Esophagus (tissue), 2 donors: ENCODE results near the gene TRIM29. TPM values are rescaled to one million over a fixed set of nuclear protein-coding genes. Genes with fewer than 3 reads are reported as not detected.
A peak's percentile ranks its signal among the peaks of the same experiment; 100 is the strongest.

Experiments
- H3K27ac ChIP-seq, 2 donors: one replicate each; pipeline ENCODE4 v1.5.1; 2013; ENCODE audit warnings: low read depth in 2 of 2, mild to moderate bottlenecking in 2 of 2, inconsistent platforms in 1 of 2, low read length in 1 of 2, moderate library complexity in 1 of 2
- H3K27me3 ChIP-seq, 2 donors: one replicate each; pipeline ENCODE4 v1.6.1; 2013; ENCODE audit warnings: low read length in 2 of 2, control low read depth in 1 of 2, mild to moderate bottlenecking in 1 of 2; ENCODE audit not compliant: insufficient read depth in 2 of 2, control insufficient read depth in 1 of 2
- H3K36me3 ChIP-seq, 2 donors: one replicate each; pipeline ENCODE4 v1.6.1; 2013; ENCODE audit warnings: low read length in 1 of 2; ENCODE audit not compliant: control insufficient read depth in 2 of 2, insufficient read depth in 2 of 2
- H3K4me1 ChIP-seq, 2 donors: one replicate each; pipeline ENCODE4 v1.6.1; 2013; ENCODE audit warnings: low read length in 1 of 2; ENCODE audit not compliant: control insufficient read depth in 2 of 2, insufficient read depth in 2 of 2
- H3K4me3 ChIP-seq, 2 donors: one replicate each; pipeline ENCODE4 v1.5.1; 2013; ENCODE audit warnings: low read length in 2 of 2, mild to moderate bottlenecking in 2 of 2, low read depth in 1 of 2, moderate library complexity in 1 of 2
- H3K9me3 ChIP-seq, 2 donors: one replicate each; pipeline ENCODE4 v1.6.1; 2013; ENCODE audit warnings: mild to moderate bottlenecking in 2 of 2, low read depth in 1 of 2, low read length in 1 of 2, moderate library complexity in 1 of 2; ENCODE audit not compliant: control insufficient read depth in 2 of 2, insufficient read depth in 1 of 2
- WGBS, 2 donors: extraction: QIAGEN DNeasy Blood & Tissue Kit; methylation state at CpG; one replicate each; pipeline ENCODE4 v1.1.7; 2013; 5-methylcytosine and 5-hydroxymethylcytosine counted together
- polyA plus RNA-seq, 2 donors: library from polyadenylated mRNA; stranded (reverse); fragments of 200-250 nt; gene quantifications; one replicate each; pipeline ENCODE4 v1.2.3, GENCODE V29; 2013
- donor health status: healthy with polysubstance abuse.
- donor health status: Bipolar disorder and iron deficiency.

Gene TRIM29
- polyA plus RNA-seq, 2 donors, result 943 to 1,078 TPM

- Histone ChIP-seq H3K36me3 (no peaks in the 10 kb centered on the region), H3K4me1 (peaks cover 2 to 10% of the 10 kb centered on the region in 2 donors), H3K4me3 (no peak overlapping the region), H3K27ac (no peak overlapping the region), H3K9me3 (peaks cover 0 to 2% of the 10 kb centered on the region in 2 donors), H3K27me3 (no peaks in the 10 kb centered on the region)
- WGBS, 2 donors, result 50 to 56% methylated on average over 1 of the region's 1 CpG
These were observed 46.8 kb downstream of the TRIM29 start for GRCh38 chr11:120091121-120091520.

- Histone ChIP-seq H3K4me3 (no peak overlapping the region), H3K27me3 (no peaks in the 10 kb centered on the region), H3K9me3 (peaks cover 0 to 2% of the 10 kb centered on the region in 2 donors), H3K36me3 (no peaks in the 10 kb centered on the region), H3K4me1 (peaks cover 2 to 10% of the 10 kb centered on the region in 2 donors), H3K27ac (no peak overlapping the region)
- WGBS, 2 donors, result 50 to 69% methylated on average over 3 of the region's 3 CpGs
These were observed 47.5 kb downstream of the TRIM29 start for GRCh38 chr11:120090411-120090810.

GRCh38 chr11:120089036-120090001 is 48.6 kb downstream of the TRIM29 start:
- WGBS, 2 donors, result 45 to 56% methylated on average over 6 of the region's 6 CpGs
- peaks cover 2 to 6% of the 10 kb centered on the region in 2 donors for H3K4me1 ChIP-seq
- H3K27ac ChIP-seq, result no peak overlapping the region
- H3K9me3 ChIP-seq, result peaks cover 0 to 2% of the 10 kb centered on the region in 2 donors
- no peaks in the 10 kb centered on the region for H3K36me3 ChIP-seq
- no peak overlapping the region for H3K4me3 ChIP-seq
- H3K27me3 ChIP-seq, result no peaks in the 10 kb centered on the region

- H3K4me3 ChIP-seq, result no peak overlapping the region
- no peak overlapping the region for H3K27ac ChIP-seq
- peaks cover 2 to 6% of the 10 kb centered on the region in 2 donors for H3K4me1 ChIP-seq
- H3K27me3 ChIP-seq, result no peaks in the 10 kb centered on the region
- 85 to 87% methylated on average over 2 of the region's 2 CpGs for WGBS, 2 donors
- peaks cover 2 to 3% of the 10 kb centered on the region in 2 donors for H3K9me3 ChIP-seq
- no peaks in the 10 kb centered on the region for H3K36me3 ChIP-seq
These were observed 49.9 kb downstream of the TRIM29 start for GRCh38 chr11:120088056-120088455.

GRCh38 chr11:120086651-120087050 is 51.3 kb downstream of the TRIM29 start:
- Histone ChIP-seq H3K27me3 (no peaks in the 10 kb centered on the region), H3K27ac (no peak overlapping the region), H3K9me3 (peaks cover 2 to 3% of the 10 kb centered on the region in 2 donors), H3K4me1 (peaks cover 2 to 6% of the 10 kb centered on the region in 2 donors), H3K36me3 (no peaks in the 10 kb centered on the region), H3K4me3 (no peak overlapping the region)
- 68% methylated on average over 9 of the region's 9 CpGs for WGBS, 2 donors

GRCh38 chr11:120079750-120080610 is 57.9 kb downstream of the TRIM29 start:
- WGBS, 2 donors, result 56 to 64% methylated on average over 18 of the region's 18 CpGs
- Histone ChIP-seq H3K4me1 (peaks cover 0 to 8% of the 10 kb centered on the region in 2 donors), H3K4me3 (no peak overlapping the region), H3K9me3 (peaks cover 0 to 9% of the 10 kb centered on the region in 2 donors), H3K27me3 (no peaks in the 10 kb centered on the region), H3K36me3 (no peaks in the 10 kb centered on the region), H3K27ac (no peak overlapping the region)

- Histone ChIP-seq H3K4me1 (peaks cover 0 to 8% of the 10 kb centered on the region in 2 donors), H3K27me3 (no peaks in the 10 kb centered on the region), H3K36me3 (no peaks in the 10 kb centered on the region), H3K4me3 (no peak overlapping the region), H3K9me3 (peaks cover 0 to 6% of the 10 kb centered on the region in 2 donors), H3K27ac (peak overlapping the region; percentile 33 to 56)
- WGBS, 2 donors, result 23 to 32% methylated on average over 5 of the region's 5 CpGs
These were observed 59.5 kb downstream of the TRIM29 start for GRCh38 chr11:120078397-120078796.

- 89 to 94% methylated on average over 3 of the region's 3 CpGs for WGBS, 2 donors
- Histone ChIP-seq H3K9me3 (no peaks in the 10 kb centered on the region), H3K4me1 (peaks cover 0 to 3% of the 10 kb centered on the region in 2 donors), H3K27ac (no peak overlapping the region), H3K36me3 (no peaks in the 10 kb centered on the region), H3K4me3 (no peak overlapping the region), H3K27me3 (no peaks in the 10 kb centered on the region)
These were observed 63.8 kb downstream of the TRIM29 start for GRCh38 chr11:120074076-120074475.

- Histone ChIP-seq H3K36me3 (no peaks in the 10 kb centered on the region), H3K27ac (no peak overlapping the region), H3K27me3 (no peaks in the 10 kb centered on the region), H3K9me3 (no peaks in the 10 kb centered on the region), H3K4me3 (no peak overlapping the region), H3K4me1 (no peaks in the 10 kb centered on the region)
- 84 to 88% methylated on average over 16 of the region's 16 CpGs for WGBS, 2 donors
These were observed 64.7 kb downstream of the TRIM29 start for GRCh38 chr11:120073196-120073595.
